GM12892 (cell line): ENCODE data around the gene PRELID2.

Experiments
- POLR2A ChIP-seq: IDR thresholded peaks from 2 replicates; pipeline ENCODE4 v1.6.1; 2011; ENCODE audit warnings: low read depth, low read length, control low read depth
- POLR2AphosphoS5 ChIP-seq: IDR thresholded peaks from 2 replicates; pipeline ENCODE4 v1.6.1; 2011; ENCODE audit warnings: low read depth, low read length, control low read depth
- TAF1 ChIP-seq: IDR thresholded peaks from 2 replicates; pipeline ENCODE4 v1.6.1; 2011; ENCODE audit warnings: low read depth, mild to moderate bottlenecking, control low read depth, low read length, borderline replicate concordance

DNA sequence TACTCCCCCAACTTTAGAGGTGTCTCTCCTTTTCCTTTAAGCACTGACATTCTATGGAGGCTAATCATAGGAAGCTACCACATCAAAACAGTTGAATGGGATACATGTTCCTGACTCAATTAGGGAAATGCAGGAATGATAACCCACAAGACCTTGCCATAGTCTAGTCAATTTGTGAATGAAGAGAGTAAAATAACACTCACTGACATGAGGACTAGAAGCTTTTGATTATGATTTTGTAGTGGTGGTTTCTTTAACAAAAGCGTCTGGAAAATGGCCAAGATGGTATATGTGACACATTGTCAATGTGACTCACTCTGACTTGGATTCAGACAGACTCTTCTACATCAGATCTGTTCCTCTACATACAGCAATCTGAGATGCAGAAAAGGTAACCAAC is 13.7 kb upstream of the PRELID2 start:
- TF ChIP-seq POLR2AphosphoS5, result no peak
- TF ChIP-seq POLR2A, result no peak
- no peak for TF ChIP-seq TAF1
